AG09319 (cell line): Measurements from ENCODE around the gene SLC15A4.

Source experiments
- DNase-seq: peaks from one replicate; pipeline ENCODE4 v3.0.0-alpha.2; 2010; ENCODE audit warnings: low read depth; ENCODE audit errors: extremely low read depth
- TF ChIP-seq, protein P1 (sequence below): IDR thresholded peaks from 2 replicates; pipeline ENCODE4 v1.5.1; 2011; ENCODE audit warnings: low read depth, mild to moderate bottlenecking, inconsistent platforms, low read length, moderate library complexity

SLC15A4 gene

GRCh38 chr12:128795530-128796361, 28.0 kb downstream of the SLC15A4 start:
- TF ChIP-seq, protein P1, sequence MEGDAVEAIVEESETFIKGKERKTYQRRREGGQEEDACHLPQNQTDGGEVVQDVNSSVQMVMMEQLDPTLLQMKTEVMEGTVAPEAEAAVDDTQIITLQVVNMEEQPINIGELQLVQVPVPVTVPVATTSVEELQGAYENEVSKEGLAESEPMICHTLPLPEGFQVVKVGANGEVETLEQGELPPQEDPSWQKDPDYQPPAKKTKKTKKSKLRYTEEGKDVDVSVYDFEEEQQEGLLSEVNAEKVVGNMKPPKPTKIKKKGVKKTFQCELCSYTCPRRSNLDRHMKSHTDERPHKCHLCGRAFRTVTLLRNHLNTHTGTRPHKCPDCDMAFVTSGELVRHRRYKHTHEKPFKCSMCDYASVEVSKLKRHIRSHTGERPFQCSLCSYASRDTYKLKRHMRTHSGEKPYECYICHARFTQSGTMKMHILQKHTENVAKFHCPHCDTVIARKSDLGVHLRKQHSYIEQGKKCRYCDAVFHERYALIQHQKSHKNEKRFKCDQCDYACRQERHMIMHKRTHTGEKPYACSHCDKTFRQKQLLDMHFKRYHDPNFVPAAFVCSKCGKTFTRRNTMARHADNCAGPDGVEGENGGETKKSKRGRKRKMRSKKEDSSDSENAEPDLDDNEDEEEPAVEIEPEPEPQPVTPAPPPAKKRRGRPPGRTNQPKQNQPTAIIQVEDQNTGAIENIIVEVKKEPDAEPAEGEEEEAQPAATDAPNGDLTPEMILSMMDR = no peak
- no peak for DNase-seq

DNA sequence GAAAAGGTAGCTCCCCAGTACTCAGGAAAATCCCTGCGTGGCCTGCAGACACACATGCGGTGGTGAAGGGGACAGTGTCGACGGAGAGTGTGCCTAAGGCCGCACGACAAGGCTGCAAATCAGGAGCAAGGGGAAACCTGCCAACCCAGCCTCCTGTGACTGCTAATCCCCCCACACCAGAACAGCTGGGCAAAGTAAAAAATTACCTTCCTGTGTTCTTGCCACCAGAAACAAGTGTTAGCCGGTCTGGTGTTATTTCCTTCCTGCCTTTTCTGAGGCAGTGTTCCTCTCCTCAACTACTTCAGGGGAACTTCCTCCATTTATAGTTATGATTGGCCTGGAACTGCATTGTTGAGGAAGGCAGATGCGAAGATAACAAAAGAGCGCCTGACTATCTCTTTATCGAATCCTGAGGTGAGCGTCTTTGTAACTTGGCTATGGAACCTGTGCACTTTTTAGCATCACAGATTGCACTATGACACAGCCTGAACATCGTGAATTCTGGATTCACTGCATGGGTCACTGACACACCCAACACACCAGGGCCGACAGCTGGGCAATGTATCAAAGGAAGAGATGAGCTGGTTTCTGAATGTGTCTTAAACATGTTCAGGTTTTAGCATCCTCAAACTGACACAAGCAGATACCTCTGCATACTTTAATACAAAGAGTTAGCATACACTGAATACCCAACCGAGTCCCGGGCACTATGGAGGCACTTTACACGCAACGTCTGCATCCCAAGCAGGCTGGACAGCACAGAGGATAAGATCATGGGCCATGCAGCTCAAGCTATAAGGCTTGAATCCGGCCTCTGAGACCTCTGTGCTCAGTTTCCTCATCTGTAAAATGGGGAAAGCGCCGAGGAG, 28.9 kb downstream of the SLC15A4 start:
- no peak for DNase-seq
- TF ChIP-seq, protein P1 = no peak

DNA sequence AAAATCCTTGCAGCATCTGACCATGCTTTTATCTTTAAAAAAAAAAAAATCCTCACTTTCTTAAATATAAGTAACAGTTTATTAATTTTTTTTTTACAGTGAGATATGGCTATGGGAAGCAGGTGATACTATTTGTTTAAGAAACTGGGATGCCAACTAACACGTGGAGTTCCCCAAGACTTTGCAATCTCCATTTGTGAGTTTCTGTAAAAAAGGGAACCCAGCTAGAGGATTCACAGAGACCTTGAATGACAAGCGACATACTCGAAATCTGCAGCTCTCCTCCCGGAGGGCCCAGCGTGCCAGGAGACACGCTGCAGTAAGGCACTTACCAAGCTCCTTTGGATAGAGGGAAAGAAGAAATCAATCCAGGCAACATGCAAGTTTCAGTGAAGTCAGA, 30.1 kb downstream of the SLC15A4 start:
- TF ChIP-seq, protein P1 = no peak

DNA sequence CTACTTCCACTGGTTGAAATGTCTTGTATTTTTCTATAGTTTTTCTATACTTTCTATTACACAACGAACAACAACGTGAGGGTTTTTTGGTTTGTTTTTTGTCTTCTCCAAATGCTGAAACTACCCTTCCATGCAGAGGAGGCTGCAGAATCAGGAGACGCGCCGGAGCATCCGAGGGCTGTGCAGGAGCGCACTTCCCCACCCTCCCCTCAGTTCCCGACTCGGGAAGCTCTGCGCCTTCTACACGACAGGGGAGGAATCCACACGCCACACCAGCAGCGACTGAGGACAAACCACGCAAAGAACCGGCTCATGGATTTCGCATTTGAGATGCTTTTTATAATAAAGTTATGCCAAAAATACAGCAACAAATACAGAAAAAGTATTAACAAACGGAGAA, 30.9 kb downstream of the SLC15A4 start:
- no peak for DNase-seq
- TF ChIP-seq, protein P1 = no peak

More for the DNA sequence above, 30.1 kb downstream of the SLC15A4 start:
- no peak for DNase-seq

- TF ChIP-seq, protein P1 = no peak
- DNase-seq = no peak
These were observed 31.4 kb downstream of the SLC15A4 start for GRCh38 chr12:128792398-128792797.

DNA sequence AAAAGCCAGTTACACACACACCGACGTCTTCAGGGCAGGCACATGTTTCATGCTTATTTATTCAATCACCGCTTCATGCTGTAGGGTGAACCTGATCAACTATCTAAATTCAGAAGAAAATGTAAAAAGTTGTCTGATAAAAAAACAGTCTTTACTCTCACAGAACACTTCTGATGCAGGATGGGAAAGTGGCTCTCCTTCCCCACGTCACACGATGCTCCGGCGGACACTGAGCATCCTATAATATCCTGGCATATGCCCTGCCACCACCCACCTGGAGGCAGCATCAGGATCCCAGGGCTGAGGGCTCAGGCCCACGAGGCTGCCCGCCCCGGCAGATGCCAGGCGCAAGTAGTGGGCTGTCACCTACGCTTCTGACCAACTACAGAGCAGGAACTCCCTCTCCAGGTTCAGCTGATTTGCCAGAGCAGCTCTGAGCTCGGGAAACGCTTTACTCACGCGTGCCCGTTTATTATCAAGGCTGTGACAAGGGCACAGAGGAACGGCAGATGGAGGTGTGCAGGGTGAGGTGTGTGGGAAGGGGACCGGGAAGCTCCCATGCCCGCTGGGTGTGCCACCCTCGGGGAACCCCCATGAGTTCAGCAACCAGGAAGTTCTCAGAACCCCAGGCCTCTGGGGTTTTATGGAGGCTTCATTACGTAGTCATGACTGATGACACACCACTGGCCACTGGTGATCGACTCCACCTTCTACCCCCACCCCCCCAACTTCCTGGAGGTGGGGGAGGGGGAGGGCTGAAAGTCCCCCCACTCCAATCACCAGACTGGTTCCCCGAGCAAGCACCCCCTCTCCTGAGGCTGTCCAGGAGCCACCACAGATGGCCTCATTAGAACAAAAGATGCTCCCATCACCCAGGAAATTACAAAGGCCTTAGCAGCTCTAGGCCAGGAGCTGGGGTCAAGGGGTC, 32.1 kb downstream of the SLC15A4 start:
- TF ChIP-seq, protein P1 = no peak
- DNase-seq = no peak
